ENCODE data around the gene ARHGEF16.

ARHGEF16 gene

GRCh38 chr1:3481836-3482375, 27.4 kb downstream of the ARHGEF16 start:
- no peaks in the 10 kb centered on the region for H3K4me1 Mint-ChIP-seq

GRCh38 chr1:3482378-3482849, 27.9 kb downstream of the ARHGEF16 start:
- no peak overlapping the region for H3K27ac Mint-ChIP-seq
- peaks cover 13% of the 10 kb centered on the region for H3K9me3 Mint-ChIP-seq
- H3K27me3 Mint-ChIP-seq (ENCODE audit: low read depth, poor library complexity) = peaks cover 18% of the 10 kb centered on the region
- no peak for TF ChIP-seq CTCF (IDR thresholded peaks at IDR 0.05)
- no peaks in the 10 kb centered on the region for H3K4me1 Mint-ChIP-seq
- H3K36me3 Mint-ChIP-seq (ENCODE audit: low read depth) = no peaks in the 10 kb centered on the region
- no peak overlapping the region for H3K4me3 Mint-ChIP-seq
- DNase-seq = no peak

More at GRCh38 chr1:3481836-3482375, 27.4 kb downstream of the ARHGEF16 start:
- Mint-ChIP-seq H3K9me3 (peaks cover 9% of the 10 kb centered on the region), H3K4me3 (no peak overlapping the region), H3K36me3 (ENCODE audit: low read depth) (no peaks in the 10 kb centered on the region), H3K27ac (no peak overlapping the region), H3K27me3 (ENCODE audit: low read depth, poor library complexity) (peaks cover 14% of the 10 kb centered on the region)
- DNase-seq = no peak
- TF ChIP-seq CTCF (IDR thresholded peaks at IDR 0.05) = no peak

GRCh38 chr1:3483380-3483779, 28.9 kb downstream of the ARHGEF16 start:
- Mint-ChIP-seq H3K27ac (no peak overlapping the region), H3K36me3 (ENCODE audit: low read depth) (peaks cover 7% of the 10 kb centered on the region), H3K4me1 (no peaks in the 10 kb centered on the region), H3K27me3 (ENCODE audit: low read depth, poor library complexity) (peaks cover 18% of the 10 kb centered on the region), H3K4me3 (no peak overlapping the region), H3K9me3 (peaks cover 19% of the 10 kb centered on the region)
- no peak for DNase-seq
- no peak for TF ChIP-seq CTCF (IDR thresholded peaks at IDR 0.05)

- no peaks in the 10 kb centered on the region for H3K4me1 Mint-ChIP-seq
- H3K27ac Mint-ChIP-seq = peak overlapping the region; percentile 64
Observed at GRCh38 chr1:3483801-3484444, 29.5 kb downstream of the ARHGEF16 start.

GRCh38 chr1:3485016-3485415, 30.6 kb downstream of the ARHGEF16 start:
- no peak for DNase-seq
- peaks cover 16% of the 10 kb centered on the region for H3K36me3 Mint-ChIP-seq (ENCODE audit: low read depth)
- H3K27me3 Mint-ChIP-seq (ENCODE audit: low read depth, poor library complexity) = peaks cover 18% of the 10 kb centered on the region
- no peak overlapping the region for H3K4me3 Mint-ChIP-seq
- H3K27ac Mint-ChIP-seq = no peak overlapping the region
- peaks cover 28% of the 10 kb centered on the region for H3K9me3 Mint-ChIP-seq
- H3K4me1 Mint-ChIP-seq = no peaks in the 10 kb centered on the region
- TF ChIP-seq CTCF (IDR thresholded peaks at IDR 0.05) = no peak

More at GRCh38 chr1:3483801-3484444, 29.5 kb downstream of the ARHGEF16 start:
- Mint-ChIP-seq H3K9me3 (peaks cover 25% of the 10 kb centered on the region), H3K27me3 (ENCODE audit: low read depth, poor library complexity) (peaks cover 18% of the 10 kb centered on the region), H3K36me3 (ENCODE audit: low read depth) (peaks cover 12% of the 10 kb centered on the region), H3K4me3 (no peak overlapping the region)
- DNase-seq = peak; percentile 73
- peak; percentile 73 for TF ChIP-seq CTCF (IDR thresholded peaks at IDR 0.05)

- Mint-ChIP-seq H3K9me3 (peaks cover 28% of the 10 kb centered on the region), H3K4me1 (peaks cover 5% of the 10 kb centered on the region), H3K4me3 (no peak overlapping the region), H3K36me3 (ENCODE audit: low read depth) (peaks cover 16% of the 10 kb centered on the region), H3K27me3 (ENCODE audit: low read depth, poor library complexity) (peaks cover 18% of the 10 kb centered on the region), H3K27ac (no peak overlapping the region)
- TF ChIP-seq CTCF (IDR thresholded peaks at IDR 0.05) = no peak
- DNase-seq = no peak
Observed at GRCh38 chr1:3488432-3488831, 34.0 kb downstream of the ARHGEF16 start.

Measured in nephron progenitor cell (in vitro differentiated cells).